ENCODE results near the gene TMEM235.

DNA sequence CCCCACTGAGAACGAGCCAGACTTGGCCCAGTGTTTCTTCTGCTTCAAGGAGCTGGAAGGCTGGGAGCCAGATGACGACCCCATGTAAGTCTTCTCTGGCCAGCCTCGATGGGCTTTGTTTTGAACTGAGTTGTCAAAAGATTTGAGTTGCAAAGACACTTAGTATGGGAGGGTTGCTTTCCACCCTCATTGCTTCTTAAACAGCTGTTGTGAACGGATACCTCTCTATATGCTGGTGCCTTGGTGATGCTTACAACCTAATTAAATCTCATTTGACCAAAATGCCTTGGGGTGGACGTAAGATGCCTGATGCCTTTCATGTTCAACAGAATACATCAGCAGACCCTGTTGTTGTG, 16.7 kb upstream of the TMEM235 start:
- TF ChIP-seq, protein P1, sequence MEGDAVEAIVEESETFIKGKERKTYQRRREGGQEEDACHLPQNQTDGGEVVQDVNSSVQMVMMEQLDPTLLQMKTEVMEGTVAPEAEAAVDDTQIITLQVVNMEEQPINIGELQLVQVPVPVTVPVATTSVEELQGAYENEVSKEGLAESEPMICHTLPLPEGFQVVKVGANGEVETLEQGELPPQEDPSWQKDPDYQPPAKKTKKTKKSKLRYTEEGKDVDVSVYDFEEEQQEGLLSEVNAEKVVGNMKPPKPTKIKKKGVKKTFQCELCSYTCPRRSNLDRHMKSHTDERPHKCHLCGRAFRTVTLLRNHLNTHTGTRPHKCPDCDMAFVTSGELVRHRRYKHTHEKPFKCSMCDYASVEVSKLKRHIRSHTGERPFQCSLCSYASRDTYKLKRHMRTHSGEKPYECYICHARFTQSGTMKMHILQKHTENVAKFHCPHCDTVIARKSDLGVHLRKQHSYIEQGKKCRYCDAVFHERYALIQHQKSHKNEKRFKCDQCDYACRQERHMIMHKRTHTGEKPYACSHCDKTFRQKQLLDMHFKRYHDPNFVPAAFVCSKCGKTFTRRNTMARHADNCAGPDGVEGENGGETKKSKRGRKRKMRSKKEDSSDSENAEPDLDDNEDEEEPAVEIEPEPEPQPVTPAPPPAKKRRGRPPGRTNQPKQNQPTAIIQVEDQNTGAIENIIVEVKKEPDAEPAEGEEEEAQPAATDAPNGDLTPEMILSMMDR (IDR thresholded peaks at IDR 0.05) = no peak
- no peak for TF ChIP-seq POLR2A (IDR thresholded peaks at IDR 0.05)
